Measurements from ENCODE around the gene SLC31A2. TPM values are rescaled to one million over a fixed set of nuclear protein-coding genes. Genes with fewer than 3 reads are reported as not detected.
"Not testable (repeated sequence)": the region's sequence is repeated elsewhere in the genome, so short reads cannot be mapped to it uniquely, and the experiment has no call there.

Gene SLC31A2, protein sequence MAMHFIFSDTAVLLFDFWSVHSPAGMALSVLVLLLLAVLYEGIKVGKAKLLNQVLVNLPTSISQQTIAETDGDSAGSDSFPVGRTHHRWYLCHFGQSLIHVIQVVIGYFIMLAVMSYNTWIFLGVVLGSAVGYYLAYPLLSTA
- total RNA-seq (10 to 100 TPM in 2 of 7 donors, 1 to 10 TPM in 5; 3.4 to 21.1 (median 6.0) TPM), polyA plus RNA-seq (10 to 100 TPM in 1 of 2 donors, 1 to 10 TPM in 1; 5.5 to 15.7 TPM)
- long read RNA-seq, donor 1, transcript SLC31A2-201 (4 exons, 1,785 nt) = major isoform, 24 of 30 reads
- long read RNA-seq, donor 1, partial matches to known transcripts = 2 of 30 reads
- long read RNA-seq, donor 1, other reads (novel, unspliced or antisense) = 4 of 30 reads
- long read RNA-seq, donor 2, partial matches to known transcripts = 0 of 4 reads
- long read RNA-seq, donor 2, other reads (novel, unspliced or antisense) = 0 of 4 reads
- long read RNA-seq, donor 3, transcript SLC31A2-201 (4 exons, 1,785 nt) = major isoform, 24 of 28 reads
- long read RNA-seq, donor 3, partial matches to known transcripts = 3 of 28 reads
- long read RNA-seq, donor 3, other reads (novel, unspliced or antisense) = 1 of 28 reads

DNA sequence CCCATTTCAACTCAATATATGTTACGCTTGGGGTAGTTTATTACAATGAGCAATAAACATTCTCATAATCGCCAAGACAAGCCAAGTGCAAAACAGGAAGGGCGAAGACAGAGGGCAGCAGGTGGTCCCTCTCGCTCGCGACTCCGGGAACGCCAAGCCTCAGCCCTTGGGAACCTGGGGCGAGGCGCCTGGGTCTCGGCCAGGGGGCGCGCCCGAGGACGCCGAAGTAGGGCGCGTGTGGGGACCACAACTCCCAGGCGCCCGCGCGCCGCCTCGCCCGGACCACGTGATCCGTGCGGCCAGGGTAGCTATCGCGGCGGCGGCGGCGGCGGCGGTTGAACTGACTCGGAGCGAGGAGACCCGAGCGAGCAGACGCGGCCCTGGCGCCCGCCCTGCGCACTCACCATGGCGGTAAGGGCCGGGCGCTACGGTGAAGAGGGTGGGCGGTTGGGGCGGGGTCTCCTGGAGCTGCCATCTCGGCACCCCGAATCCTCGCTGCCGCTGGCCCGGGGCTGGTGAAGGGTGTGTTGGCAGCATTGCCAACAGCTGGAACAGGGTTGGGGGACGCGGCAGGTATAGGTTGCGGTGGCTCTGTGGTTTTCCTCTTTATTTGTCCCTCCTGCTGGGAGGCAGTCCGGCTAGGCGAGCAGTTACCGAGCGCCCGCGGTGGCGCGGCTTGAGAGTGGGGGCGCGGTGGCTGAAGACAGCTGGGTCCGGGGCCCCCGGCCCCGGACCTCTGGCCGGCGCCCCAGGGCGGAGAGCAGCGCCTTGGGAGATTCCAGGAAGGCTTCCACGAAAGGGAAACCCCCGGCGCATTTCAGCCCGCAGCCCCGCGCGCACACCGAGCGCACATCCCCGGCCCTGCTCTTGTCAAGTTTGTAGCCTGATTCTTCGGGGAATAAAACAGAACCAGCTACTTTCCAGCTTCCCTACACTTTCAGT lies at the start of gene SLC31A2:
SLC31A2 (plus strand) TSS at position 338 of the 942 bp plus-strand sequence; CDS start at position 406, 68 bp downstream.
- H3K9me3 ChIP-seq = no peaks in the 10 kb centered on the region
- peak within 1 kb of the TSS; percentile 82 for H3K4me3 ChIP-seq
- H3K27ac ChIP-seq = peak within 1 kb of the TSS; percentile 67 to 76
- H3K36me3 ChIP-seq = no peaks in the 10 kb centered on the region
- no peak for TF ChIP-seq EP300 (IDR thresholded peaks at IDR 0.05)
- TF ChIP-seq POLR2A (IDR thresholded peaks at IDR 0.05) = peak; percentile 29
- TF ChIP-seq, protein P1, sequence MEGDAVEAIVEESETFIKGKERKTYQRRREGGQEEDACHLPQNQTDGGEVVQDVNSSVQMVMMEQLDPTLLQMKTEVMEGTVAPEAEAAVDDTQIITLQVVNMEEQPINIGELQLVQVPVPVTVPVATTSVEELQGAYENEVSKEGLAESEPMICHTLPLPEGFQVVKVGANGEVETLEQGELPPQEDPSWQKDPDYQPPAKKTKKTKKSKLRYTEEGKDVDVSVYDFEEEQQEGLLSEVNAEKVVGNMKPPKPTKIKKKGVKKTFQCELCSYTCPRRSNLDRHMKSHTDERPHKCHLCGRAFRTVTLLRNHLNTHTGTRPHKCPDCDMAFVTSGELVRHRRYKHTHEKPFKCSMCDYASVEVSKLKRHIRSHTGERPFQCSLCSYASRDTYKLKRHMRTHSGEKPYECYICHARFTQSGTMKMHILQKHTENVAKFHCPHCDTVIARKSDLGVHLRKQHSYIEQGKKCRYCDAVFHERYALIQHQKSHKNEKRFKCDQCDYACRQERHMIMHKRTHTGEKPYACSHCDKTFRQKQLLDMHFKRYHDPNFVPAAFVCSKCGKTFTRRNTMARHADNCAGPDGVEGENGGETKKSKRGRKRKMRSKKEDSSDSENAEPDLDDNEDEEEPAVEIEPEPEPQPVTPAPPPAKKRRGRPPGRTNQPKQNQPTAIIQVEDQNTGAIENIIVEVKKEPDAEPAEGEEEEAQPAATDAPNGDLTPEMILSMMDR (IDR thresholded peaks at IDR 0.05) = peak in 1 of 3 donors; percentile 18
- H3K4me1 ChIP-seq (ENCODE audit: insufficient read depth) = peaks cover 8% of the 10 kb centered on the region
- no peaks in the 10 kb centered on the region for H3K27me3 ChIP-seq
- WGBS, 3 donors = 0 to 2% (median 1%) methylated on average over 42 to 87 of the region's 87 CpGs
- peak; percentile 80 to 92 (median 85) for DNase-seq
- intact Hi-C loops (cut with DNase I) = no loop called here

DNA sequence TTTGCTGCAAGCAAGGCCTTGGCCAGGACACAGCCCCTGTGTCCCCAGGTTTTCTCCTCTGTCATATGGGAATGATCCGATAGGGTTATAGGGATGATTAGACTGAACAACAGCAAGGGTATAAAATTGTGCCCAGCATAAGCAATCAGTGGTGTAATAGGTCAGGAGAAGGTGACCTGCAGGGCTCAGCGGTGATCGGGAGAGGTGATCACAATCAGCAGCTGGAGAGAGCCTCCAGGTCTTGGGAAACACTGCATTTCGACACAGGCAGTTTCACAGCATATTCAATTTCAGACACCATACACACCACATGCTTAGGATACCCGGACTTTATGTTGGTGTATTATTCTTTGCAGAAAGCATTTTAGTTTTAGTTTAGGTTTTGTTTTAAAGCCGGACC lies 45.5 kb upstream of the SLC31A2 start:
- H3K4me1 ChIP-seq (ENCODE audit: insufficient read depth); H3K36me3 ChIP-seq; DNase-seq; intact Hi-C loops (cut with DNase I); H3K27me3 ChIP-seq; H3K27ac ChIP-seq; H3K9me3 ChIP-seq; H3K4me3 ChIP-seq: not testable (repeated sequence)
- 100% methylated on average over 1 of the region's 6 CpGs; no CpG with 5 or more reads in 2 of the 3 donors for WGBS, 3 donors

DNA sequence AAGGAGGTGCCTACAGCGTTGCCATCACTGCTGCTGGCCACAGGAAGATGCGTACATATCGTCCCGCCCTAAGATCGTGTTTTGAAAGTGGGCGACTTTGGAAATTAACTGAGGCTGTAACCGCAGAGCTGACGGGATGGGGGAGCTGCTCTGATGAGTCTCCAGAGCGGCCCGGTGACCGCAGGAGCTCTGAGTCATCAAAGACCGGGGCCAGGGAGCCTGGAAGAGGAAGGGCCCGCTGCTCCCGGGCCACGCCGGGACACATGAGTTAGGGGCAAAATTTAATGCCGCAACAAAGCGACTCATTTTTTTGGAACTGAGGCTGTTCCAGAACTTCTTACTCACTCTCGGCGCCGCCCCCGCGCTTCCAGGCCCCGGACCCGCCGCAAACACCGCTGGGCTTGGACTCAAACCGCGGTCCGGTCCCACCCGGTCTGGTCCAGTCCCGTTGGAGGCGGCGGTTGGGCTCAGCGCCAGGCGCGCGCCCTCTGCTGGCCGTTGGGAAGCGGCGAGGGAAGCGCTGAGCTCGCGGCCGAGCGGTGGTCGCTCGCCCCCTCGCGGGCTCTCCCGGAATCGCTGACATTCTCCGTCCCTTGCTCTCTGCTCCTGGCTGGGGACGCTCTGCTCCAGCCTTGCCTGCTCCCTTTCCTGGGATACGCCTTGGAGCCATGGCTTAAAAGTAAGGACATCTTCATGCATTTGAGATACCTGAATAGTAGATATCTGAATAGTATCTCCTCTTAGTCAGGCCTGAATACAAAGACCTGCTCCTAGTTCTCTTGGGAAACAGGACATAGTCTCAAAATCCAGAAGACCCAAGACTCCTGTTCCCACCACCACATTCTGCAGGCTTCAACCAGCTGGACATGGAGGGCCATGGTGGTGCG lies 39.5 kb upstream of the SLC31A2 start:
- intact Hi-C loops (cut with DNase I) = loop anchor here in 1 of 4 donors (5.0 kb wide), 1 partner anchor 194 kb away; no protein-coding TSS in a partner anchor
- not testable (repeated sequence) for DNase-seq; H3K27me3 ChIP-seq; H3K9me3 ChIP-seq; H3K4me1 ChIP-seq (ENCODE audit: insufficient read depth); H3K36me3 ChIP-seq; H3K4me3 ChIP-seq; H3K27ac ChIP-seq
- WGBS, 3 donors = 7 to 32% (median 13%) methylated on average over 3 to 10 of the region's 56 CpGs
- TF ChIP-seq, protein P1 (IDR thresholded peaks at IDR 0.05) = peak in 2 of 3 donors; percentile 69 to 82

DNA sequence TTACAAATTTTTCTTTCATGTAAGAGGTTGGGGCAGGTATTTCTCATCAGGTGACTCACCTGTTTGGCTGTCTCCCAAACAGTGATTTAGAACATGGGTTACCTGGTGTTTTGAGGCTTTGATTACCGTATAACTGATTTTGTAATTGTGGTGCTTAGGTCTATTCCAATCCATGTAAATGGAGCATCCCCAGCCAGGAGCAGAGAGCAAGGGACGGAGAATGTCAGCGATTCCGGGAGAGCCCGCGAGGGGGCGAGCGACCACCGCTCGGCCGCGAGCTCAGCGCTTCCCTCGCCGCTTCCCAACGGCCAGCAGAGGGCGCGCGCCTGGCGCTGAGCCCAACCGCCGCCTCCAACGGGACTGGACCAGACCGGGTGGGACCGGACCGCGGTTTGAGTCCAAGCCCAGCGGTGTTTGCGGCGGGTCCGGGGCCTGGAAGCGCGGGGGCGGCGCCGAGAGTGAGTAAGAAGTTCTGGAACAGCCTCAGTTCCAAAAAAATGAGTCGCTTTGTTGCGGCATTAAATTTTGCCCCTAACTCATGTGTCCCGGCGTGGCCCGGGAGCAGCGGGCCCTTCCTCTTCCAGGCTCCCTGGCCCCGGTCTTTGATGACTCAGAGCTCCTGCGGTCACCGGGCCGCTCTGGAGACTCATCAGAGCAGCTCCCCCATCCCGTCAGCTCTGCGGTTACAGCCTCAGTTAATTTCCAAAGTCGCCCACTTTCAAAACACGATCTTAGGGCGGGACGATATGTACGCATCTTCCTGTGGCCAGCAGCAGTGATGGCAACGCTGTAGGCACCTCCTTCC lies 37.9 kb upstream of the SLC31A2 start:
- H3K27ac ChIP-seq; H3K4me3 ChIP-seq; H3K9me3 ChIP-seq; H3K36me3 ChIP-seq; DNase-seq; H3K27me3 ChIP-seq; H3K4me1 ChIP-seq (ENCODE audit: insufficient read depth): not testable (repeated sequence)
- intact Hi-C loops (cut with DNase I) = loop anchor here in 1 of 4 donors (5.0 kb wide), 1 partner anchor 196 kb away; no protein-coding TSS in a partner anchor
- TF ChIP-seq, protein P1 (IDR thresholded peaks at IDR 0.05) = peak in 2 of 3 donors; percentile 51 to 71
- 1 to 8% (median 2%) methylated on average over 2 to 14 of the region's 54 CpGs for WGBS, 3 donors

DNA sequence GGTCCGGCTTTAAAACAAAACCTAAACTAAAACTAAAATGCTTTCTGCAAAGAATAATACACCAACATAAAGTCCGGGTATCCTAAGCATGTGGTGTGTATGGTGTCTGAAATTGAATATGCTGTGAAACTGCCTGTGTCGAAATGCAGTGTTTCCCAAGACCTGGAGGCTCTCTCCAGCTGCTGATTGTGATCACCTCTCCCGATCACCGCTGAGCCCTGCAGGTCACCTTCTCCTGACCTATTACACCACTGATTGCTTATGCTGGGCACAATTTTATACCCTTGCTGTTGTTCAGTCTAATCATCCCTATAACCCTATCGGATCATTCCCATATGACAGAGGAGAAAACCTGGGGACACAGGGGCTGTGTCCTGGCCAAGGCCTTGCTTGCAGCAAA lies 32.0 kb upstream of the SLC31A2 start:
- H3K27me3 ChIP-seq; H3K9me3 ChIP-seq; H3K27ac ChIP-seq; H3K4me1 ChIP-seq (ENCODE audit: insufficient read depth); H3K4me3 ChIP-seq; intact Hi-C loops (cut with DNase I); DNase-seq; H3K36me3 ChIP-seq: not testable (repeated sequence)
- 100% methylated on average over 1 of the region's 6 CpGs; no CpG with 5 or more reads in 2 of the 3 donors for WGBS, 3 donors

Data from ovary (tissue), 10 donors.